Fibroblast of the conjunctiva (primary cell): ENCODE data around the gene FARSB.

Source experiments
- DNase-seq: peaks from one replicate; pipeline ENCODE4 v3.0.0-alpha.2; 2010; ENCODE audit warnings: low read depth

FARSB gene

DNA sequence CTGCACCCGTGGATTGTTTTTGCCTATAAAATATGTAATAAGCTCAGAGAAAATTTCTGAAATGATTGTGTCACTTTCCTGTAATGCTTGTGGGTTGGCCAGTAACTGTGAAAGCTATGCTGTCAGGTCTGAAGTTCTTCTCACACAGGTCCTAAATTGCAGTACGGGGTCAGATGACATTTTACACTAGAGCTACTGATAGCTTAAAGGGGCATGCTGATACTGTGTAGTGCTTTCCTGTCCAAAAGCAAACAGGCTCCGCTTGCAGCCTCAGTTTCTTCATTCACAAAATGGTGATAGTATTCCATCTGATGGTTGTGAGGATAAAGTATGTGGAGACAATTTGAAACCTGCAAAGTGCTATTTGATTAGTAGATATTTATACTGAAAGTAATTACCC is 7.6 kb upstream of the FARSB start:
- no peak for DNase-seq

DNA sequence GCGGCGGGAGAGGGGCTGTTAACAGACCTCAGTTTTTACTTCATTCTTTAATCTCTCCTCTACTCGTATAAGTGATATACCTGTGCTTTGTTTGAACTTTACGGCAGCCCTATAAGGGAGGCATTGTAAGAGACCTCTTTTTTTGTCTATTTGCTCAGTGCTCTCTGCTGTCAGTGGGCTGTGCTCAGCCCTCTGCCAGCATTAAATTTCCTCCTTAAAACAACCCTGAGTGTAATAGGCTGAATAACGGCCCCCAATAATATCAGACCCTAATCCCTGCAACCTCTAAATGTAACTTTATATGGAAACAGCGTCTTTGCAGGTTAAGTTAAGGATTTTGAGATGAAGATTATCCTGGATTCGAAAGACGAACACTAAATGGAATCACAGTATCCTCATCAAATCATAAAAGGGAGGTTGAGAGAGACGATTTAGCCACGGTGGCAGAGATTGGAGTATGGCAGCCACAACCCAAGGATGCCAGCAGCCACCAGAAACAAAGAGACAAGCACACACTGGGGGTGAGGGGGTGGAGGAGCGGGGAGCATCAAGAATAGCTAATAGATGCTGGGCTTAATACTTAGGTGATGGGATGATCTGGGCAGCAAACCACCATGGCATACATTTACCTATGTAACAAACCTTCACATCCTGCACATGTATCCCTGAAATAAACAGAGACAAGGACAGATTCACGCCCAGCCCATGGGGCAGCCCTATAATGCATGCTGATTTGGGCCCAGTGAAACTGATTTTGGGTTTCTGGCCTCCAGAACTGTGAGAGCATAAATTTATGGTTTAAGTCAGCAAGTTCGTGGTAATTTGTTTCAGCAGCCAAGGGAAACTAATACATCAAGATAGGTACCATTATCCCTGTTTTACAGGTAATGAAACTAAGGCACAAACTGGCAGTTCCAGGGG is 894 bp upstream of the FARSB start:
- DNase-seq, result no peak

DNA sequence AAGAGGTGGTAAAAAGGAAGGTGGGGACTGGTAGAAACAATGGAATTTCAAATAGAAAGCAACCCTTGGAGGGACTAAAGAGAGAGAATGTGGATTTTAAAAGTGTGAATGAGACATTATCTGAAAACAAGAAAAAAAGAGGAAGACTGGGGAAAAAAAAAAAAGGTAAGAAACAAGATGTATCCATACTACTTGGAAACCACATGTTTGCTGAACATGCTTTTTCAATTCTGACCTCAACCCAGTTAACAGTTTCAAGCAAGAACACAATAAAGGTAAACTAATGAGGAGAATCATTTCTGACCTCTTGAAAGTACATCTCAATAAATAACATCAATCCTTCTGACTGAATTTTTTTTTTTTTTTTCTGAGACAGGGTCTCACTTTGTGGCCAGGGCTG is 2.6 kb downstream of the FARSB start:
- DNase-seq, result no peak

DNA sequence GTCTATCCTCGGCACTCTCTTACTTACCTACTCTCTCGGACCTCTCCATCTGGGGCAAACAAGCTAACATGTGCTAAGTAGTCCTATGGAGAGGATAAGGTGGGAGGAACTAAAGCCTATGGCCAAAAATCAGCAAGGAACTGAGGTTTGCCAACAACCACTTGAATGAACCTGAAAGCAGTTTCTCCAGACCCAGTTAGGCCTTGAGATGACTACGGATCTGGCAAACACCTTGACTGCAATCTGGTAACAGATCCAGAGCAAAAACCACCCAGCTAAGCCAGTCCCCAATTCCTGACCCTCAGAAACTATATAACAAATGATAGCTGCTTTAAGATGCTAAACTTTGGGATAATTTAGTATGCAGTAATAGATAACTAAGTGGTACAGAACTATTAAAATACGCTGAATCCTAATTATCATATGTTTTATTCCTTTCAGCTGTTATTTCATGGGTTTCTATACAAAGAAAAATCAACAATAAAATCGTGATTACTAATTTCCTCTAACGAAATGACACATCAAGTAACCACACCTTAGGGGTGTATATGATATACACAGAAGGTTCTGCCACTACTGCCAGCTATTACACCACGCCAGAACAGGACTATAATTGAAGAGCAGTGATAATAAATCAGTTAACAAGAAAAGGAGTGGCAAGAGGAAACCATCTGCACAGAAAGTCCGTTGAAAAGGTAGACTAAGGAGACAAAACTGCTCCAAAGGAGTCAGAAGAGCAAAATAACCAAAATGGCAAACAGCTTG is 3.2 kb downstream of the FARSB start:
- DNase-seq, result no peak

DNA sequence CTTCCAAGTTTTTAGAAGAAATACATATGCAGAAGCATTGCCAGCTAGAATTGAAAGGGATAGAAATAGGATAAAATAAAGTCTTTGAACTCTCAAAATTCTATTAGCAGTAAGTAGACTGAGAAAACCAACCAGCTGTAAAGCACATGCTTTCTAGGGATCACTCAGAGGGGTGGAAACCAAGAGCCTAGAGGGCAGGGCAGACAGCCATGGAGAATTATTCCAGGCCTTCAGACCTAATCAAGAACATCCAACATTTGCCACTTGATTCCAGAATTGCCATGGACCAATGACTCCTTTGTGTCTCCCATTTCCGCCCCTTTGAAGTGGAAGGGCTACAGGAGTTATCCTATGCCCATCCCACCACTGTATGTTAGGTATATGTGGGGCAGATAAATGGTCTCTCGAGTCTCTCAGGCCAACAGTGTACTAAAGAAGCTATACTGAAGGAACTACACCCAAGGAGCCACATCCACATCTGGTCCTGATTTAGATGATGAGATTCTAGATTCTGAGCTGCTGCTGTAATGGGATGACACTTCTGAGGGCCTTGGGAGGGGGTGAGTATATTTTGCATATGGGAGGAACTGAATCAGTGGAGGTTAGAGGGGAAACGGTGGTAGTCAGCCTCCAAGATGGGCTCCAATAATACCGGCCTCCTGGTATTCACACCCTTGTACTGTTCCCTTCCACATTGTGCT is 4.0 kb downstream of the FARSB start:
- peak; percentile 64 for DNase-seq

DNA sequence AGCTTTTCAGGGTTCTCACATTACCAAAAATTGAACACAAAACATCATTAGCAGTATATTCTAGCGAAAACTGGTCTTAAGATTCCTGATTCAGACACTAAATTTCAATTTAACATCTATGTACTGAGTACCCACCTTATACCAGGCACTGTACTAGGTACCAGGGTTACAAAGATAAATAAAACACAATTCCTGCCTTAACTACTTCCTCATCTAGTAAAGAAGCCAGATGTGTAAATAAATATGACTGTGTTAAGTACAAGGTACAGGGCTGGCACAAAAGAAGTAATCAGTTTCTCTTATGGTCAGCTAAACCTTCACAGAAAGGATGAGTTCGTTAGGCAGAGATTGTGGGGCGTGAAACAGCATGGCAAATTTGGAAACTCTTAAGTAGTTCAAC is 6.1 kb downstream of the FARSB start:
- no peak for DNase-seq

DNA sequence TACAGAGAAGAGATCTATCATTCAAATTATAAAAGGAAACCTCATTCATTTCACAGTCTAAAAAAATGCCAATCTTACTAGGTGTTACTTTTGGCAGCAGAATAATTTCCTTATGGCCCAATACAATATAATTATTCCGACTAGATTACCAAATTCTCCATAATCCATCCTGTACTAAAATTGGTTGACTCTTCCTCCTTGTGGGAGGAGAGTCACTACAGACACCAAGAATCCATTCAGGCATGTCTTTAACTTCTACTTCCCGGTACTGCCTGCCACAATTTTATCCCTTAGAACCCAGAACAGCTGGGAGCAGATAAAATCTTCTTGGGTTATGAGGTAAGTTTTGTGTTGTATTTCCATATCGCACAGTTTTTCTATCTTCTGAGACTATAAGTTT is 9.9 kb downstream of the FARSB start:
- no peak for DNase-seq

DNA sequence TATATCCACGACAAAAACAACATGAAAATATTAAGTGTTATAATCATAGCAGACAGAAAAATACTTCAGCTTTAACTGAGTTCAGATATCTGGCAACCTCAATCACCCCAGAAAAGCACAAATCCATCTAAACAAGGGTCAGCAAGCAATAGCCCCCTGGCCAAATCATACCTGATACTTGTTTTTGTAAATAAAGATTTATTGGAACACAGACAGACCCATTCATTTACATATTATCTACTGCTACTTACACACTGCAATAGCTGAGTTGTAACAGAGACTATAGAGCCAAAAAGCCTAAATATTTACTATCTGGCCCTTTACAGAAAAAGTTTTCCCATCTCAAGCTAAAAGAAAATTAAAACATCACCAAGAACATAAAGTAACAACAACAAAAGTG is 12.8 kb downstream of the FARSB start:
- DNase-seq, result no peak

DNA sequence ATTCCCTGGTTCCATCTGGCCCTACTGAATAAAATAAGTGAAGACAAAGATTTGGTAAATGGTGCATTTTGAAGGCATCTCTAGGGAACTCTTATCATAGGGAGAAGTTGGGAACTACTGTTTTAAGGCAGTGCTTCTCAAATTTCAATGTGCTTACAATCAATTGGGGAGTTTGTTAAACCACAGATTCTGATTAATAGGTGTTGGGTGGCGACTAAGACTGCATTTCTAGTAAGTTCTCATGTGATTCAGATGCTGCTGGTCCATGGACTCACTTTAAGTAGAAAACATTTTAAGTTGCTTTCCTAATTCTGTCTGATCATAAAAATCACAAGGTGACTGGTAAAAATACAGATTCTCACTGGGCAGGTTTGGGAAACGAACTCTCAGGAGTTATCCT is 14.6 kb downstream of the FARSB start:
- DNase-seq, result no peak

DNA sequence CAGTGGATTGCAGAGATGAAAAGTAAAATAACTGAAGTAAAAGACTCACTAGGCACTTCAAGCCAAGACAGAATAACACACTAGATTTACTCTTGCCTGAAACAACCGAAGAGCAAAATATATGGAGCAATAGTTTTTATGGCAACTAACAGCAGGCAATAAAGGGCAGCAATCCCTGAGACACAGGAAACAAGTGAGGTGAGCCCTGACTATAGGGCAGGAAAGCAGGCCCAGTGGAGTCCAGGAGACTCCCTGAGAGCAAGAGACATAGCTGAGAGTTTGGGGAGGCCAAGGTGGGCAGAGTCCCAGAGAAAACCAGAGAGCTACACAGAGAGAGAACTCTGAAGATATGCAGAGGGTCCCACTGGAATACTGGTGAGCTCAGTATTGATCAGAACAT is 18.8 kb downstream of the FARSB start:
- DNase-seq, result no peak

DNA sequence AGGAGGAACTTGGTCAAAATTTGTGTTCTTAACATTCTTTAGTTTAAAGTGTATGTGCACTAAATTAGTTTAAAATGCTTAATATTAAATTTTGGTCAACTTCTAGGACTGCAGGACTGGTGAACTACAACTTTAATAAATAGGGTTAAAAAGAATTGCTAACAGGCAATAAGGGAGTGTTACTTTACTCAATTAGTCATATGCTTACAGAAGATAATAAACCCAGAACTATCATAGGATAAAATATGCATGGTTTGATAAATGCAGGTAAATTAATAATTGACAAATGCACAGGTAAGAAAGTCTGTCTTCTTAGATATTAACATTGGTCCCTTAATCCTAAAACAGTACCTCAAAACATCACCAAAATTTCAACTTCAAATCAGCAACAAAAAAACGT is 20.6 kb downstream of the FARSB start:
- no peak for DNase-seq

DNA sequence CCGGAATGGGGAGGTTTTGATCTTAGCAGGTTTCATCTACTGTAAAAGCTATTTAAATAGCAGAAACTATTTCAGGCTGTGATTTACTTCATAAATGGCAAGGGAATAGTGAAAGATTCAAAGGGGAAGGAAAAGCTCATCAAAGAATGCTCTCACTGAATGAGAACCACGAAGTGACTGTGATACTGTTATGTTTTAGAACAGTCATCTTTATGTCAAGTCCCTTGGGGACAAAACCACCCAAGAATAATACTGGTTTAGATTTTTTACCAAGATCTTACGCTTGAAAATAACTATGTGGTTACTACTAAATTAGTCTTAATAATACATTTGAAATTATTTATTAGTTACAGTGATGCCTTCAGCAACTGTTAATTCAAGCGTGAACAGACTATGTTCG is 28.1 kb downstream of the FARSB start:
- DNase-seq, result no peak

DNA sequence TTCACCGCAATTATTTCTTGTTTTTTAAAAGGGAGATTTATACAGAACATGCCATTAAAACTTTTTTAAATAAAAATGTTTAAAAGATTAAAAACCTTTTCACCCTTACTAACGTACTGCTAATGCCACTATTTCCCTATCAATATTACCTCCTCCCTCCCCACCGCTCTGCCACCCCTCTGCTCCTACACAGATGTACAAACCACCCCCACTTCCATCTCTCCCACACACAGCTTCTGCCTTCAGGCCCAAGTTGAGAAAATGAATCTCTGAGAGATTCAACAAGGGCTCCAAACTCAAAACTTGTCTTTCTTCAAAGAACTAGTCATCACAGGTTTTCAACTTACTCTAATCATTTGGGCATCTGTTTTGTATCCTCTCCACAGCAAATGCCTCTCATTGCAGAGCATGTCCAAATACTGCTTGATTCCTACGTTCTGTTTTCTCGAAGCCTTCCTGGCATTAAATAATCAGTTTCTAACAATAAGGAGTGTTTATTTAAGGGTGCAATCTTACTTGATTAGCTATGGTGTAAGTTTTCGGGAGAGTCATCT is 32.1 kb downstream of the FARSB start:
- DNase-seq, result no peak

DNA sequence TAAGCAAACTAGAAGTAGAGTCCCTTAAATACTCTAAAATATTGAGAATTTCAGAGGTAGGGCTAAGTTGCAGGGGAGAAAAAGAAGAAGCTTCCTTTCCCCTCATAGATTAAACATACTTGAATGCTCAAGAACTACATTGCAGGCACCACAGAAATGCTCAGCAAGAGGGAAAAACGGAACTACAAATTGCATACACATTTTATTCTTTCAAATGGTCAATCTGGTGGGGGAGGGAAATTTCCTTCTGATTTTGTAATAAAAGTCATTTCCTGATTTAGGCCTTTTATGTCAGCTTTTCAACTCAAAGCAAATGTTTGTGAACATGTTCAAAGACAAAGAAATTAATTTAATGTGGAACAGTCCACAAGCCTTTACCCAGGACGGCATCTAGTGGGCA is 33.0 kb downstream of the FARSB start:
- no peak for DNase-seq

DNA sequence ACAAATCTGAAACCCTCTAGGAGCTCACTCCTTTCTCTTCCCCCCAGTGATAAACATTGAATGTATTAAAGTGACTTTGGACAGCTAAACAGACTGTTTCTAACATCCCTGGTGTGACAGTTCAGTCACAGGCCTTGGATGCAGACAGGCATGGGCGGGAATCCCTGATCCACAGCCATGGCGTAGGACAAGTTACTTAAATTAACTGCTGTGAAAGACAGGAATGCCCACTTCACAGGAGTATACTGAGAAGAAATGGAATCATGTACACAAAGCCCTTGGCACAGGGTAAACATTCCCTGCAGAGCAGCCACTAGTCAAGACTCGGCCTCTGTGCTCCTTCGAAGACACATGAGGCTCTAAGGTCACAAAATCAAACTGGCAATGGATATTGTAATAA is 34.0 kb downstream of the FARSB start:
- DNase-seq, result no peak

DNA sequence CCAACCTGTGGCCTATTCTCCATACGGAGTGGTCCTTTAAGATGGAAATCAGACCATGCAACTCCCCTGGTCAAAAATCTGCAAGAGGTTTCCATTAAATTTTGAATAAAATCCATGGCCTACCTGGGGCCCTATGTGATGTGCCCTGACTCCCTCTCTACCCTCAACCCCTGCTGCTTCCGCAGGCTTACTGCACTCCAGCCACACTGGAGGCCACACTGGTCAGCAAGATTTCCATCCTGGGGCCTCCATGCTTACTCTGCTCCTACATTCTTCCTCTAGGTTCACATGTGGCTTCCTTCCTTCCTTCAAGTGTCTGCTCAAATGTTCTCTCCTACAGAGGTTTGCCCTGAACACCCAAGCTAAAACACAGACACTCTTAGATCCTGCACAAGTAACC is 40.6 kb downstream of the FARSB start:
- no peak for DNase-seq

DNA sequence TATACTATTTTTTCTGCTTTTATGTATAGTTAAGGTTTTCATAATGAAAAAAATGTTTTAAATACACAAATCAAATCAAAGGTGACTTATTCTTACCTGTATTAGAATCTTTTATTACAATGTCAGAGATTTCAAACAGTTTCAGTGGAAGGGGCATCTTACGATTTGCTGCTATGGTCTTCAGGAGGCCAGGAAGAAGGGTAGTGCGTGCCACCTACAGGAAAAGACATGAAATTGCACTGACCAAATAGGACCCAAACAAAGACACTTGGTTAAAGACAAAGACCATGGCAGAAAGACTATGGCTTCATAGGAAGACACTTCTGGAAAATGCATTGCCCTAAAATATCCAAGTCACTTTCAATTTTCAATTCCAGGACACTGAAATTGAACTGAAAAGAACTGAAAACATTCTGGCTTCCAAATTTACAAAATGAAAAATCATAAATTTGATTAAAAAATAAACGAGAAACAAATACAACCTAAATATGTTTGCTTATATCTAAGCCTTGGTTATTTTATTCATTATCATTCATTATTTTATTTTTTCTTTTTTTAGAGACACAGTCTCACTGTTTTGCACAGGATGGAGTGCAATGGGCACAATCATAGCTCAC is 42.1 kb downstream of the FARSB start:
- peak; percentile 40 for DNase-seq

DNA sequence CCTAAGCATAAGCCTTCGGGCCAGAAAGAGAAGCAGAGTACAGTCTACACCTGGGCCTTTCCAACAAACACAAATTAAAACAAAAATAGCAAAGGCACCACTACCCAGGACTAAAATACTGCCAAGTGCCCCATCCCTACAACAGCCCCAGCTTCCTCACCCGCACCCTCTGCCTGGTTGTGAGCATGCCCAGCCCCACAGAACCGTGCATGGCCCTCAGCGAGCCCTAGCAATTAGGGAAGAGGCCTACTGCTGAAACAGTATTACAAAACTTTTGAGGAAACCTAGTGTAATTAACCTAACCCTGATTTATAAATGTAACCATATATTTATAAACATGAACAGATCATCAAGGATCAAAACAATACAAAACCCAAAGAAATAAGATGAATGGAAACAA is 44.2 kb downstream of the FARSB start:
- no peak for DNase-seq

DNA sequence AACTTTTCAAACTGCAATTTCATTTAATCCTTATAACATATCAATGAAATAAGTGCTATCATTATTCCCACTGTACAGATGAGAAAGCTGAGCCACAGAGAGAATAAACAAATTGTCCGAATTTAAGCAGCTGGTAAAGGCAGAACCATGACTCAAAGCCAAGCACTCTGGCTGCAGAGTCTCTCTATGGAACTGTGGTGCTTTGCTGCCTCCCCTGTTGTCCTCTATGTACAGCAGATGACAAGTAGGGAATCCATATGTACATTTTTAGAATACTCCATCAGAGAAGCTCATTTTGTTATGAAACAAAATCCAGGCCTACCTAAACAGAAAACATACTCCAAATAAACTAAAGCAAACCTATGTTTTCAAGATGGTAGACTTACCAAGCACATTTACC is 45.1 kb downstream of the FARSB start:
- DNase-seq, result no peak

DNA sequence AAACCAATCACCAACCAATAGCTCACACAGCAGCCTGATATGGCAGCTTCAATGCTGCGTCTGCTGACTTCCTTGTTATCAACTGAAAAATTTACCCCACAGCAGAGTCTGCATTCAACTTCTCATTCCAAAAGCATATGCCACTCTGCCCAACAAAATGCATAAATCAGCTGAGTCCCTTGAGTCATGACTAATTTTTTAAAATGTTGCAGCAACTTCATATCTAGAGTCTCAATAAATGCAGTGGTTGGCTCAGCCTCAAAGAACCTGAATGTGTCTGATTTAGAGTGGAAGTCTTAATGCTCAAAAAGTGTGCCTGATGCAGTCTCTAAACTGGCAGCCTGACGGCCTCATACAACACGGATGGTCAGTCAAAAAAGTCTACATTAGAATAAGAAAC is 46.5 kb downstream of the FARSB start:
- no peak for DNase-seq

DNA sequence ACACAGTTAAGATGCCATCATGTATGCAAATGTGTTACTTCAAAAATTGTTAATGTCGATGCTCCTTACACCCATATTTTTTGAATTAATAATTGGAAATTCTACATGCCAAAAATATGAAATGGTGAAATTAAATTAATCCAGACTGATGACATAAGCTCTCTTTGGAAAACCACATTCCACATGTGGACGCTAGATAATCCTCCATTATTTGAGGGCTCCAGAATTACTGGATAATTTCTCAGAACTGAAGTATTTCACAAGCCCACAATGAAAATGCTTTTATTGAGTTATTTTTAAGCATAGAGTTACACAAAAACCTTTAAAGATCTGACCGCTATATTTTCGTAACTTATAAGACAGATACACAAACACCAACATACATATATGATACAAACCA is 47.8 kb downstream of the FARSB start:
- DNase-seq, result no peak

DNA sequence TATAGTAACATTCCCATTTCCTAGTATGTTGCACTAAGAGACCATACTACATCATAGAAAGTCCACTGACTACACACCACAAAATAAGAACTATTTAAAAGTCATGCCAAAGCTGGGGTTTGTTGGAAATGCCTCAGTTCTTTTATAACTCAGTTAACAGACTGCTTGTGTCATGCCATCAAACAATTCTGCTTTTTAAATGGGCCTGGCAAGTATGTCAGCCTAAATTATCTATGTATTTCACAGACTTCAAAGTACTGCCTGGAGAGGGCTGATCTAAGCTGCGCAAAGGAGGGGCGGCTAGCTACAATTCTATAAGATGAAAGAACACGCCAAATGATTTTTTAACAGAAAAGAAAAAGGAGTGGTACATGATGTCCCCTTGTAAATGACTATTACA is 49.6 kb downstream of the FARSB start:
- no peak for DNase-seq
